Muscle of back (tissue), 11 donors: ENCODE measurements around the gene TNFAIP3. TPM values are rescaled to one million over a fixed set of nuclear protein-coding genes. Genes with fewer than 3 reads are reported as not detected.

Experiments used
- DNase-seq, 3 donors: peaks; one replicate each; pipeline versions ENCODE4 v3.0.0 to v3.0.0-alpha.2; 2013
- polyA plus RNA-seq, 10 donors: library from polyadenylated mRNA; unstranded; fragments of 120-200 nt; gene quantifications; one replicate each; pipeline ENCODE4 v1.2.1, GENCODE V29; 2013; ENCODE audit not compliant: insufficient read length in 10 of 10

Gene TNFAIP3
- polyA plus RNA-seq, 10 donors, result 8.8 to 26.9 (median 17.2) TPM

- no peak for DNase-seq
Observed at GRCh38 chr6:137901454-137901853, 34.4 kb downstream of the TNFAIP3 start.

- no peak for DNase-seq
Observed at GRCh38 chr6:137902699-137903098, 35.6 kb downstream of the TNFAIP3 start.

GRCh38 chr6:137903274-137903932 lies 36.3 kb downstream of the TNFAIP3 start:
- DNase-seq, result no peak

GRCh38 chr6:137903933-137904821 lies 37.1 kb downstream of the TNFAIP3 start:
- DNase-seq, result no peak

GRCh38 chr6:137904822-137905617 lies 38.0 kb downstream of the TNFAIP3 start:
- no peak for DNase-seq

- DNase-seq, result no peak
Observed at GRCh38 chr6:137906020-137906472, 39.0 kb downstream of the TNFAIP3 start.

- no peak for DNase-seq
Observed at GRCh38 chr6:137907170-137907569, 40.1 kb downstream of the TNFAIP3 start.

GRCh38 chr6:137909533-137909932 lies 42.5 kb downstream of the TNFAIP3 start:
- no peak for DNase-seq

- DNase-seq, result peak in 1 of 3 donors; percentile 34
Observed at GRCh38 chr6:137910424-137910834, 43.4 kb downstream of the TNFAIP3 start.

- no peak for DNase-seq
Observed at GRCh38 chr6:137910843-137911456, 43.9 kb downstream of the TNFAIP3 start.

GRCh38 chr6:137911675-137912191 lies 44.7 kb downstream of the TNFAIP3 start:
- no peak for DNase-seq

- DNase-seq, result no peak
Observed at GRCh38 chr6:137912813-137913212, 45.8 kb downstream of the TNFAIP3 start.

- no peak for DNase-seq
Observed at GRCh38 chr6:137913434-137913833, 46.4 kb downstream of the TNFAIP3 start.

GRCh38 chr6:137913996-137914529 lies 47.0 kb downstream of the TNFAIP3 start:
- DNase-seq, result no peak

GRCh38 chr6:137914530-137915193 lies 47.6 kb downstream of the TNFAIP3 start:
- DNase-seq, result no peak

- DNase-seq, result no peak
Observed at GRCh38 chr6:137915790-137916189, 48.7 kb downstream of the TNFAIP3 start.

- DNase-seq, result no peak
Observed at GRCh38 chr6:137917551-137918325, 50.7 kb downstream of the TNFAIP3 start.

GRCh38 chr6:137919502-137919823 lies 52.4 kb downstream of the TNFAIP3 start:
- DNase-seq, result no peak

- no peak for DNase-seq
Observed at GRCh38 chr6:137919837-137920730, 53.0 kb downstream of the TNFAIP3 start.
